Neural crest cell (in vitro differentiated cells): ENCODE measurements around the gene FGG. TPM values are rescaled to one million over a fixed set of nuclear protein-coding genes. Genes with fewer than 3 reads are reported as not detected.

Source experiments
- DNase-seq: peaks from one replicate; pipeline ENCODE4 v3.0.0; 2021; ENCODE audit warnings: low read depth, mixed read lengths, low spot score
- H3K27ac Mint-ChIP-seq: one replicate; pipeline ENCODE4 v1.8.0; 2021; ENCODE audit warnings: mild to moderate bottlenecking, mixed read lengths; ENCODE audit not compliant: unreplicated experiment
- H3K27me3 Mint-ChIP-seq: 2 replicates; pipeline ENCODE4 v1.8.0; 2021; ENCODE audit warnings: low read depth, mild to moderate bottlenecking, mixed read lengths
- H3K36me3 Mint-ChIP-seq: 2 replicates; pipeline ENCODE4 v1.8.0; 2021; ENCODE audit warnings: low read depth, mild to moderate bottlenecking, mixed read lengths
- H3K4me1 Mint-ChIP-seq: 2 replicates; pipeline ENCODE4 v1.8.0; 2021; ENCODE audit warnings: mixed read lengths
- H3K4me3 Mint-ChIP-seq: one replicate; pipeline ENCODE4 v1.8.0; 2021; ENCODE audit warnings: mild to moderate bottlenecking, mixed read lengths
- H3K9me3 Mint-ChIP-seq: 2 replicates; pipeline ENCODE4 v1.8.0; 2021; ENCODE audit warnings: mixed read lengths
- CTCF ChIP-seq: fragments of 200-600 bp; sonication (generic); conservative IDR thresholded peaks from 2 replicates; pipeline ENCODE4 v1.5.0; 2021; ENCODE audit warnings: antibody characterized with exemption, mild to moderate bottlenecking
- total RNA-seq: library from RNA; stranded (reverse); gene quantifications from 2 replicates; pipeline ENCODE4 v1.2.1, GENCODE V29; 2021

Gene FGG
- total RNA-seq, 1 donor from 2014 or later: not detected

GRCh38 chr4:154618708-154619315 lies 6.4 kb upstream of the FGG start:
- Mint-ChIP-seq H3K4me3 (no peak overlapping the region), H3K27ac (no peak overlapping the region), H3K27me3 (peaks cover 22% of the 10 kb centered on the region), H3K36me3 (no peaks in the 10 kb centered on the region), H3K4me1 (no peaks in the 10 kb centered on the region), H3K9me3 (no peaks in the 10 kb centered on the region)
- TF ChIP-seq CTCF: peak; percentile 83
- DNase-seq: peak; percentile 48

DNA sequence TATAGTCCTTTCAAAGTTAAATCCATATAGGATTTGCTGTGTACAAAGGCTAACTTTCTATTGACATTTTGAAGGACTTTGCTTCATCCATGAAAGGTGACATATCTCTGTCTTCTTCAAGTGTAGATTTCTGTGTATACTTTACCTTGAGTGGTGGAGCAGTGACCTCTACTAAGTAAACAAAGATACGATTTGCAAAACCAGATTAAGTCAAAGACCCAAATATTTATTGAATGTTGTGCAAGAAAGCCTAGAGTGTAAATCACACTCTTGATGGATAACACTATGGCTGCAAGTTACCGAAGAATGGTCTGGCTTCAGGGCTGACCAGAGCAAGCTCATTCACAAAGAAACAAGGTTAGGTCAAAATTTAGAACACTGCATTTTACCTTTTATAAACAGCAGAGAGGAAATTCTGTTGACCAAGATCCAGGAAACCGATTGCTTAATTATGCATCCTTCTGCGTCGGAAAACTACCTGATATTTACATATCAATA lies 5.4 kb upstream of the FGG start:
- H3K27me3 Mint-ChIP-seq: peaks cover 22% of the 10 kb centered on the region
- no peaks in the 10 kb centered on the region for H3K9me3 Mint-ChIP-seq
- DNase-seq: no peak
- no peak overlapping the region for H3K27ac Mint-ChIP-seq
- no peak overlapping the region for H3K4me3 Mint-ChIP-seq
- H3K36me3 Mint-ChIP-seq: no peaks in the 10 kb centered on the region
- no peak for TF ChIP-seq CTCF
- H3K4me1 Mint-ChIP-seq: no peaks in the 10 kb centered on the region

GRCh38 chr4:154616731-154617130 lies 4.3 kb upstream of the FGG start:
- Mint-ChIP-seq H3K27ac (no peak overlapping the region), H3K4me3 (no peak overlapping the region), H3K27me3 (peaks cover 18% of the 10 kb centered on the region), H3K36me3 (no peaks in the 10 kb centered on the region), H3K4me1 (no peaks in the 10 kb centered on the region), H3K9me3 (no peaks in the 10 kb centered on the region)
- TF ChIP-seq CTCF: no peak
- DNase-seq: no peak

GRCh38 chr4:154616287-154616686 lies 3.8 kb upstream of the FGG start:
- Mint-ChIP-seq H3K9me3 (no peaks in the 10 kb centered on the region), H3K4me3 (no peak overlapping the region), H3K27me3 (peaks cover 14% of the 10 kb centered on the region), H3K4me1 (no peaks in the 10 kb centered on the region), H3K36me3 (no peaks in the 10 kb centered on the region), H3K27ac (no peak overlapping the region)
- no peak for TF ChIP-seq CTCF
- DNase-seq: no peak

DNA sequence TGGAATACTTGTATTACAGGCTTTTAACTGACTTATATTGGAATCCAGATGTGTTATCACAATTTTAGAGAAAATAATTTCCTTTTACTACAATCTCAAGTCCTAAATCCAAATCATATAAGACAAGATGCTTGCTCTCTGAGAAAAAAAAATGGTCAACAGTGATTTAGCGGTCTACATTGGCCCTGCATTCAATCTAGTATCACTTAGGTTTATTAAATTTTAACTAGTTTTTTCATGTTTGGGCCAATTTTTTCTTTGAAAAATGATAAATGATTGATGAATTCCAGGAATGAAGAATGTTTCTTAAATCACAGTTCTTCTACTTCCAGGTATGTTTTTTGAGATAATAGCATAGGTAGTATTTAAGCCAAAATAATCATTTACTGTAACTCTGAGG lies 2.8 kb upstream of the FGG start:
- Mint-ChIP-seq H3K36me3 (no peaks in the 10 kb centered on the region), H3K9me3 (no peaks in the 10 kb centered on the region), H3K27me3 (peaks cover 12% of the 10 kb centered on the region), H3K4me1 (no peaks in the 10 kb centered on the region), H3K4me3 (no peak overlapping the region), H3K27ac (no peak overlapping the region)
- TF ChIP-seq CTCF: no peak
- DNase-seq: no peak
